Stimulated activated naive CD8-positive, alpha-beta T cell treated with anti-CD3 and anti-CD28 coated beads, Interleukin-15, Interleukin-2, amounts not matched to agents 100 ng/mL and 50 ng/mL, for 24 hours (primary cell): ENCODE results near the gene SGK1.
"Not testable (repeated sequence)": the region's sequence is repeated elsewhere in the genome, so short reads cannot be mapped to it uniquely, and the experiment has no call there.

Experiments
- H3K27ac Mint-ChIP-seq: one replicate; pipeline ENCODE4 v1.8.0; 2021; ENCODE audit warnings: mild to moderate bottlenecking, mixed read lengths
- H3K27me3 Mint-ChIP-seq: one replicate; pipeline ENCODE4 v1.8.0; 2021; ENCODE audit warnings: mixed read lengths
- H3K36me3 Mint-ChIP-seq: one replicate; pipeline ENCODE4 v1.8.0; 2021; ENCODE audit warnings: low read depth, mixed read lengths
- H3K4me1 Mint-ChIP-seq: one replicate; pipeline ENCODE4 v1.8.0; 2021; ENCODE audit warnings: low read depth, mixed read lengths
- H3K4me3 Mint-ChIP-seq: one replicate; pipeline ENCODE4 v1.8.0; 2021; ENCODE audit warnings: mild to moderate bottlenecking, mixed read lengths
- H3K9me3 Mint-ChIP-seq: one replicate; pipeline ENCODE4 v1.8.0; 2021; ENCODE audit warnings: mixed read lengths

Gene SGK1

GRCh38 chr6:134240665-134241431, 77.1 kb downstream of the SGK1 start:
- no peaks in the 10 kb centered on the region for H3K27me3 Mint-ChIP-seq
- no peaks in the 10 kb centered on the region for H3K36me3 Mint-ChIP-seq
- H3K9me3 Mint-ChIP-seq: peaks cover 7% of the 10 kb centered on the region
- H3K27ac Mint-ChIP-seq: peak overlapping the region; percentile 85
- peaks cover 62% of the 10 kb centered on the region for H3K4me1 Mint-ChIP-seq
- H3K4me3 Mint-ChIP-seq: peak overlapping the region; percentile 32

GRCh38 chr6:134238960-134239795, 78.7 kb downstream of the SGK1 start:
- no peak overlapping the region for H3K4me3 Mint-ChIP-seq
- no peaks in the 10 kb centered on the region for H3K27me3 Mint-ChIP-seq
- H3K36me3 Mint-ChIP-seq: no peaks in the 10 kb centered on the region
- H3K27ac Mint-ChIP-seq: peak overlapping the region; percentile 32
- H3K9me3 Mint-ChIP-seq: peaks cover 7% of the 10 kb centered on the region
- peaks cover 66% of the 10 kb centered on the region for H3K4me1 Mint-ChIP-seq

DNA sequence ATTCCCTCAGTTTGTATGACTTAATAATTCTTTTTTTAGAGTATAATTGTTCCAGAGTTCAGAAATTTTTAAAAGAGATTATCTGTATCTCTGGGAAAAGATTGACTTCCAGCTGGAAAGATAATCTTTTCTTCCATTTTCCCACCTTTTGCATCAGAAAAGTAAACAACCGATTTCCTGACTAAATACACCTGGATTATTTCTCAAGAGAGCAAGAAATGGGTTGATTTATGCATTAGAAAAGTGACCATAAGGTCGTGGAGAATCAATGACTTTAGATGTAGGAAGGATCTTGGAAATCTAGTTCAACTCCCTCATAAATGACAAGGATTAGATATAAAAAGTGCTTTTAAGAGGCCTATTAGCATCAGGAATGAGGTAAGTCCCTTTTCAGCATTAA, 79.9 kb downstream of the SGK1 start:
- Mint-ChIP-seq H3K27ac (no peak overlapping the region), H3K4me1 (peaks cover 72% of the 10 kb centered on the region), H3K27me3 (no peaks in the 10 kb centered on the region), H3K9me3 (peaks cover 7% of the 10 kb centered on the region), H3K36me3 (no peaks in the 10 kb centered on the region), H3K4me3 (no peak overlapping the region)

- no peaks in the 10 kb centered on the region for H3K36me3 Mint-ChIP-seq
- peaks cover 3% of the 10 kb centered on the region for H3K9me3 Mint-ChIP-seq
- peak overlapping the region; percentile 35 for H3K4me3 Mint-ChIP-seq
Observed at GRCh38 chr6:134235937-134236751, 81.8 kb downstream of the SGK1 start.

DNA sequence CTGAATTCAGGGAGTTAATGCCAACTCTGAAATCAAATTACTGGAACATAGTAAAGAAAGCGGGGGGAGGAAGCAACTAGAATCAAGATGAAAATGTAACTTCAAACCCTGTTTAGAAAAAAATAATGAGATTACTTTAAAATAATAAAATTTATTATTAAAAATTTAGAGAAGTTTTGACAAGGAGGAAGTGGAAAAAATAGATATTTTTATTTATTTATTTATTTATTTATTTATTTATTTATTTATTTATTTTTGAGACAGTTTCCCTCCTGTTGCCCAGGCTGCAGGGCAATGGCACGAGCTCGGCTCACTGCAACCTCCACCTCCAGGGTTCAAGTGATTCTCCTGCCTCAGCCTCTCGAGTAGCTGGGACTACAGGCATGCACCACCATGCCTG, 82.6 kb downstream of the SGK1 start:
- not testable (repeated sequence) for H3K36me3 Mint-ChIP-seq, H3K27me3 Mint-ChIP-seq, H3K9me3 Mint-ChIP-seq
- H3K27ac Mint-ChIP-seq: peak overlapping the region; percentile 92
- H3K4me3 Mint-ChIP-seq: peak overlapping the region; percentile 35
- peaks cover 63% of the 10 kb centered on the region for H3K4me1 Mint-ChIP-seq

More at GRCh38 chr6:134235937-134236751, 81.8 kb downstream of the SGK1 start:
- H3K27ac Mint-ChIP-seq: peak overlapping the region; percentile 92
- H3K4me1 Mint-ChIP-seq: peaks cover 65% of the 10 kb centered on the region
- no peaks in the 10 kb centered on the region for H3K27me3 Mint-ChIP-seq

DNA sequence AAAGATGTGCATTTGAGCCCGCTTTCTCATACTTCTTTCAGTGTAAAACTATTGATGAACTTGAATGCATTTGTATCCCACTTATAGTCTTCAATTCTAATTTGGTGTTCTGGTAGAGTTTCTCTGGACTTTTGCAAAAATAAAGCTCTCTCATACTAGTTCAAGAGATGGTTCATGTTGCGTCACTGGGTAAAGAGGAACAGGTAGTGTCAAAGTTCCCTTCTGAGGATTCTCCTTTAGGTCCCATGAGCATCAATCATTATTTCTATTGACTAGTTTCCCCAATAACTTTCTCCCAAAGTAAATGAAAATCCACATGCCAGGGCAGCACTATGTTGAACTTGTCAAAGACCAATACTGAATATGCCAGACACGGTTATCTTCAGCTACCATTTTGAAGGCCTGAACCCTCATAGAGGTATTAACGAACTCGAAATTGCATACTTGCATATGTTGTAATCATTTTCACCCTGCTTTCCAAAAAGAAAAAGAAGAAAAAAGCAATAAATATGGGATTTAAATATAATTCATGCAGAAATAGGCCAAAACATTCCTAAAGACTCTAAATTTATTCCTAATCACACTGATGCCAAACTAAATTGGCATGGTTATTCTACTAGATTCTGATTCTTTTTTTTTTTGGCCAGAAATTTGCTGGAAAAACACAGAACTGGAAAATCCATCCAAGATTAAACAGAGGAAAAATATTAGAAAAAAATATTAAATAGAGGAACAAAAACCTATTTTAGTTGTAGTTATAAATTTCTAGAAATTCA, 84.5 kb downstream of the SGK1 start:
- no peaks in the 10 kb centered on the region for H3K36me3 Mint-ChIP-seq
- peaks cover 52% of the 10 kb centered on the region for H3K4me1 Mint-ChIP-seq
- no peak overlapping the region for H3K4me3 Mint-ChIP-seq
- H3K9me3 Mint-ChIP-seq: no peaks in the 10 kb centered on the region
- no peak overlapping the region for H3K27ac Mint-ChIP-seq
- H3K27me3 Mint-ChIP-seq: no peaks in the 10 kb centered on the region

DNA sequence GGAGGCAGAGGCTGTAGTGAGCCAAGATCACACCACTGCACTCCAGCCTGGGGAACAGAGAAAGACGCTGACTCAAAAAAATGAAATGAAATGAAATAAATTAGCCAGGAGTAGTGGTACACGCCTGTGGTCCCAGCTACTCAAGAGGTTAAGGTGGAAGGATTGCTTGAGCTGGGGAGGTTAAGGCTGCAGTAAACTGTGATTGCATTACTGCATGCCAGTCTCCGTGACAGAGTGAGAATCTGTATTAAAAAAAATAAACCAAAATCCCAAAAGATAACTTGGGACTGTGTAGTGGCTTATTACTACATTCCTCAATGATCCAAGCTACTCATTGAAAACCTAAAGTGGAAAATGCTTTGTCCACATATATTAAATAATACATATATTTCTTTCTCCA, 87.0 kb downstream of the SGK1 start:
- Mint-ChIP-seq H3K4me3 (no peak overlapping the region), H3K9me3 (no peaks in the 10 kb centered on the region), H3K27ac (no peak overlapping the region), H3K4me1 (peaks cover 35% of the 10 kb centered on the region), H3K36me3 (no peaks in the 10 kb centered on the region), H3K27me3 (no peaks in the 10 kb centered on the region)

- no peak overlapping the region for H3K27ac Mint-ChIP-seq
- no peaks in the 10 kb centered on the region for H3K9me3 Mint-ChIP-seq
- H3K36me3 Mint-ChIP-seq: no peaks in the 10 kb centered on the region
- peaks cover 29% of the 10 kb centered on the region for H3K4me1 Mint-ChIP-seq
- H3K27me3 Mint-ChIP-seq: no peaks in the 10 kb centered on the region
- H3K4me3 Mint-ChIP-seq: no peak overlapping the region
Observed at GRCh38 chr6:134230087-134230700, 87.7 kb downstream of the SGK1 start.

DNA sequence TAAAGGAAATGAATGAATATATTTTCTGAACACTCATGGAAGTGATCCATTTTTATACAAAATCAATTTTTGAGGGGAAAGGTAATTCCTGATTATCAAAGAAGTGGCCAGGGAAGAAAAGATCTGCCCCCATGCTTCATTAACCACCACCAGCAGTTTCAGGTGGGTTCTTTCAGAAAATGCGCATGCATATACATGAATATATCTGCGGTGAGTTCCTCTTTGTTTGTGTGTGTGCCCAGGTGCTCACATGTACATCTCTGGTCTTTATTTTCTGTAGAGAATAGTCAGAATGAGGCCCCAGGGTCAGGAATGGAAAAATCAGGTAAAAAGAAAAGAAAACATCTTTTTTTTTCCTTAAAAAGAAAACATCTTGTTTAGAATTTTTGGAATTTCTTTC, 88.4 kb downstream of the SGK1 start:
- no peaks in the 10 kb centered on the region for H3K36me3 Mint-ChIP-seq
- H3K27me3 Mint-ChIP-seq: no peaks in the 10 kb centered on the region
- H3K27ac Mint-ChIP-seq: no peak overlapping the region
- no peak overlapping the region for H3K4me3 Mint-ChIP-seq
- no peaks in the 10 kb centered on the region for H3K9me3 Mint-ChIP-seq
- peaks cover 24% of the 10 kb centered on the region for H3K4me1 Mint-ChIP-seq

DNA sequence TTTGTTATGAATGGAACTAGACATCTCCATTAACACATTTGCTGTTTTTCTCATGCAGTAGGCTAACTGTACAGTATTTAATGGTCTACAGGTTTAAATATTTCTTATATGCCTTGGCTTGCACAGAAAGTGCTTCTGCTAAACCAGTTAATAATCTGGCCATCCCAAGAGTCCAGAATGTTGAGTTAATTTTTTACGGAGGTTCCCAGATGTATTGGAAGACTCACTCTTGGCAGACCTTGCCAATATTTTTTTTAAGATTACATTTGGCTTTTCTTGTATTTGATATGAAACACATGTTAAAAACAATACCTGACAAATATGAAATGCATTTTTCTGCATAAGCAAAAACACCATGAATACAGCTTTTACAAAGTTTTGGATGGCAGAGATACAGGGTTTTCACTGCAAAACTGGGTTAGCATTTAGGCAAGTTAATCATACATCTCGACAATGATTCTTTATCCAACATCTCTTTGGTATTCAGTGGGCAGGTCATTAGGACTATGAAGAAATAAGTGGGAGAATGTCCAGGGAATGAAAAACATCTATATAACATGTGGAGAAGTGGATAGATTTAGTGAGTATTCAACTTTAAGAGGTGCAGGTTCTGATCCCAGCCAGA, 94.0 kb downstream of the SGK1 start:
- Mint-ChIP-seq H3K9me3 (no peaks in the 10 kb centered on the region), H3K4me1 (no peaks in the 10 kb centered on the region), H3K4me3 (no peak overlapping the region), H3K27ac (no peak overlapping the region), H3K27me3 (no peaks in the 10 kb centered on the region), H3K36me3 (no peaks in the 10 kb centered on the region)

- Mint-ChIP-seq H3K4me1 (peaks cover 12% of the 10 kb centered on the region), H3K4me3 (no peak overlapping the region), H3K27ac (no peak overlapping the region), H3K9me3 (peaks cover 8% of the 10 kb centered on the region), H3K27me3 (no peaks in the 10 kb centered on the region), H3K36me3 (no peaks in the 10 kb centered on the region)
Observed at GRCh38 chr6:134221250-134221649, 96.7 kb downstream of the SGK1 start.

GRCh38 chr6:134217798-134218140, 100.1 kb downstream of the SGK1 start:
- no peaks in the 10 kb centered on the region for H3K36me3 Mint-ChIP-seq
- peaks cover 15% of the 10 kb centered on the region for H3K4me1 Mint-ChIP-seq
- H3K9me3 Mint-ChIP-seq: peaks cover 8% of the 10 kb centered on the region
- no peaks in the 10 kb centered on the region for H3K27me3 Mint-ChIP-seq
- H3K4me3 Mint-ChIP-seq: no peak overlapping the region
- H3K27ac Mint-ChIP-seq: no peak overlapping the region

DNA sequence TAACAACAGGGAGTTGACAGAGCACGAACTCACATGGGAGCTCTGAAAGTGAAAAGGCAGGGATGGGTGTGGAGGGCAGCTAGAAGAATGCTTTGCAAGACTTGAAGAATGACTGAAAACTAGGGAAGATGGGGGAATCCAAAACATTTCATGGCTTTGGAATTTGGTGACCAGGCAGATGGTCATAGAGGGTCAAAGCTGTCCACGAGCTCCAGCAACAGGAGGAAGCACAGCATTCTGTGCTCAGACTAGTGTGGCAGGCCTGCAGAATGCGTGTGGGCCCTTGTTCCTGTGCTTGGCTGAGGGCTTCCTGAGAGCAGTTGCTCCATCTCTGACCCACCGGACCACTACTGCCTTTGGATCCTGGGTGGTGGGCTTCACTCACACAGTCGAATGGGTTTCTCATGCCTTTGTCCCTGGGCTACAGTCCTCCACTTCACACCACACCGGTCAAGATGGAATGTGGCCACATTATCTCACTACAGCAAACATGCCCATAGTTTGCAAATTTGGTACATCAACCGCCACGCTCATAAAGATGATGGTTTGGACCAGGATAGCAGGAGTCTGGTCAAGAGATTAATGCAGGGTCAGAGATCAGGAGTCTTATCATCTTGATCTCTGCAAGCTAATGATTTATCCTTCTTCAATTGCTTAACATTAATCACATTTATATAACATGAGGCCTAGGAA, 100.7 kb downstream of the SGK1 start:
- H3K27ac Mint-ChIP-seq: no peak overlapping the region
- no peaks in the 10 kb centered on the region for H3K36me3 Mint-ChIP-seq
- H3K9me3 Mint-ChIP-seq: peaks cover 8% of the 10 kb centered on the region
- no peaks in the 10 kb centered on the region for H3K27me3 Mint-ChIP-seq
- H3K4me1 Mint-ChIP-seq: peaks cover 15% of the 10 kb centered on the region
- no peak overlapping the region for H3K4me3 Mint-ChIP-seq
